ENCODE measurements around the gene CLEC16A. TPM values are rescaled to one million over a fixed set of nuclear protein-coding genes. Genes with fewer than 3 reads are reported as not detected.

Gene CLEC16A
- total RNA-seq, 4 donors from 2014 or later, result 24.5 to 33.0 (median 29.3) TPM

DNA sequence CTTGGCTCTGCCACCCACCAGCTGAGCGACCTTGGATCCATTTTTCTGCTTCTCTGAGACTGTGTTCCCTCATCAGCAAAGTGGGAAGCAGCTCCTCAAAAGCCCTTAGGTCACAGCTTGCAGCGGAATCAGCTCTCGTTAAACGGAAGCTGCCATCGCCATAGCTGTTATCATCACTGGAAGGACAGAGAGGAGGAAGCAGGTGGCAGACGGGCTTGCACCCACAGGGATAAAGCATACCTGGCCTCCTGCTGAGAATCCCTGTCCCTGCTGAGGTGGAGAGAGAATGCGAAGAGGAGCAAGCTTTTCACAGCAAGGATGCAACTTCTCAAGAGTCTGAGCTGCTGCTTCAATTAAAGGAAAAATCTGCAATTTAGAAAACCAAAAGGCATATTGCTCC, 106.6 kb downstream of the CLEC16A start:
- in situ Hi-C loops (cut with MboI; ENCODE audit: low sequenced_read_pairs in 4 of 4), result no loop called here
- TF ChIP-seq POLR2A (IDR thresholded peaks at IDR 0.05), result no peak
- TF ChIP-seq, protein P1, sequence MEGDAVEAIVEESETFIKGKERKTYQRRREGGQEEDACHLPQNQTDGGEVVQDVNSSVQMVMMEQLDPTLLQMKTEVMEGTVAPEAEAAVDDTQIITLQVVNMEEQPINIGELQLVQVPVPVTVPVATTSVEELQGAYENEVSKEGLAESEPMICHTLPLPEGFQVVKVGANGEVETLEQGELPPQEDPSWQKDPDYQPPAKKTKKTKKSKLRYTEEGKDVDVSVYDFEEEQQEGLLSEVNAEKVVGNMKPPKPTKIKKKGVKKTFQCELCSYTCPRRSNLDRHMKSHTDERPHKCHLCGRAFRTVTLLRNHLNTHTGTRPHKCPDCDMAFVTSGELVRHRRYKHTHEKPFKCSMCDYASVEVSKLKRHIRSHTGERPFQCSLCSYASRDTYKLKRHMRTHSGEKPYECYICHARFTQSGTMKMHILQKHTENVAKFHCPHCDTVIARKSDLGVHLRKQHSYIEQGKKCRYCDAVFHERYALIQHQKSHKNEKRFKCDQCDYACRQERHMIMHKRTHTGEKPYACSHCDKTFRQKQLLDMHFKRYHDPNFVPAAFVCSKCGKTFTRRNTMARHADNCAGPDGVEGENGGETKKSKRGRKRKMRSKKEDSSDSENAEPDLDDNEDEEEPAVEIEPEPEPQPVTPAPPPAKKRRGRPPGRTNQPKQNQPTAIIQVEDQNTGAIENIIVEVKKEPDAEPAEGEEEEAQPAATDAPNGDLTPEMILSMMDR (IDR thresholded peaks at IDR 0.05 in 4 of 5, conservative IDR thresholded peaks at IDR 0.05 in 1 of 5), result no peak
- Histone ChIP-seq H3K9me3 (no peaks in the 10 kb centered on the region), H3K4me3 (no peak overlapping the region), H3K4me1 (no peaks in the 10 kb centered on the region), H3K27me3 (no peaks in the 10 kb centered on the region), H3K36me3 (peaks cover 3 to 54% of the 10 kb centered on the region in 2 donors), H3K27ac (no peak overlapping the region)
- DNase-seq (no peak), ATAC-seq (no peak)
- intact Hi-C loops (cut with DNase I; ENCODE audit: low total_unique reads), result no loop called here

DNA sequence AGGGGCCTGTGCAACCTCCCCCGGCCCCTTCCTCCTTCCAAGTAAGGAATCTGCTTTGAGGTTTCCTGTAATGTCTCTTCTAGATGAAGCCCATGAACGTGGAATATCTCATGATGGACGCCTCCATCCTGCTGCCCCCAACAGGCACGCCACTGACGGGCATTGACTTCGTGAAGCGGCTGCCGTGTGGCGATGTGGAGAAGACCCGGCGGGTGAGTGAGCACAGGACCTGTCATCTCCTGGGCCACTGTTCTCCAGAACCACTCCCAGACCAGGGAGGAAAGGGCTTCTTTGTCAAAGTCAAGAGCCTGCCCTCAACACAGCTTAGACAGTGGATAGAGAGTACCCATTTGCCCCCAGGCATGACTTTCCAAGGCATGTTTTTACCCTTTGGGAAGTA, 107.1 kb downstream of the CLEC16A start:
- Histone ChIP-seq H3K27ac (no peak overlapping the region), H3K9me3 (no peaks in the 10 kb centered on the region), H3K36me3 (peaks cover 3 to 54% of the 10 kb centered on the region in 2 donors), H3K4me3 (no peak overlapping the region), H3K4me1 (no peaks in the 10 kb centered on the region), H3K27me3 (no peaks in the 10 kb centered on the region)
- intact Hi-C loops (cut with DNase I; ENCODE audit: low total_unique reads), result no loop called here
- DNase-seq (no peak), ATAC-seq (no peak)
- in situ Hi-C loops (cut with MboI; ENCODE audit: low sequenced_read_pairs in 4 of 4), result no loop called here
- TF ChIP-seq, protein P1 (IDR thresholded peaks at IDR 0.05 in 4 of 5, conservative IDR thresholded peaks at IDR 0.05 in 1 of 5), result no peak
- TF ChIP-seq POLR2A (IDR thresholded peaks at IDR 0.05), result no peak

DNA sequence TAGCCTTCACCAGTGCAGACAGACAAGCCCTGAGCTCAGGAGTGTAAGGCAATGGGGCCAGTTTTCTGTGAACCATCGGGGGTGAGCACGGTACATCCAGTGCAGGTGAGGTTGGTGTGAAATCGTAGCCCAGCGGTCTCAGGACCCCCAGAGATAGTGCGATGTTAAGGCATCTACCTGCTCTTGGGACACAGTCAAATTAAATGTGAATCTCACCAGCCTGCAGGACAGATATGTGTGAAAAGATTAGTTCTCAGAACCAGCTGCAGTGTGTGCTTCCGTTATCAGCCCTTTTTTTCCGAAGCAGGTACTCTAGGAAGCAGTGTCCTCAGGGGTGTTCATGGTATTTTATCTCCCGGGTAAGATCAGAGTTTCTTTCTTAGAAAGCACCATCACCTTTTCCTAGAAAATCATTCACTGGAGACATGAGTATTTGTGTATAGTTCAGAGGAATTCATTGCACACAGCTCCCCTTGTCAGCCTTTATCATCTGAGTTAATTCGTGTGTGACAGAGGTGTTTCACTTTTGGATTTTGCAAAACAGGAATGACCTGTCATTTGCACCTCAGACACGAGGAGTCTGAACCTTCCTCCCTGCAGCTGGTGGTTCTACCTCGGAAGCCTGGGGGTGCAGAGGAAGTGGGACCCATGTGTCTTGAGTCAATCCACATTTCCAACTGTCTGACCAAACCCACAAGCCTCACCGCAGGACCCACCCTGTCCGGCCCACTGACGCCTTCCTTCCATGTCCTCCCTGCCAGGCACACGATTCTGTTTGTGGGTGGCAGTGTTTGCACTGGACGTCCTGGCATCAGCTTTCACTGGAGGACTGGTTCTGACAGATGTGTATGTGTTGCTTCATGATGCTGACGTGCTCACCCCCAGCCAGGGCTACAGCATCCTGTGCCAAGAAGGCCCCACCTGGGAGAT, 107.8 kb downstream of the CLEC16A start:
- in situ Hi-C loops (cut with MboI; ENCODE audit: low sequenced_read_pairs in 4 of 4), result no loop called here
- DNase-seq (no peak), ATAC-seq (no peak)
- no peak overlapping the region for H3K27ac ChIP-seq
- intact Hi-C loops (cut with DNase I; ENCODE audit: low total_unique reads), result no loop called here
- no peaks in the 10 kb centered on the region for H3K27me3 ChIP-seq
- no peak overlapping the region for H3K4me3 ChIP-seq
- TF ChIP-seq, protein P1 (IDR thresholded peaks at IDR 0.05 in 4 of 5, conservative IDR thresholded peaks at IDR 0.05 in 1 of 5), result no peak
- TF ChIP-seq POLR2A (IDR thresholded peaks at IDR 0.05), result no peak
- peaks cover 3 to 52% of the 10 kb centered on the region in 2 donors for H3K36me3 ChIP-seq
- no peaks in the 10 kb centered on the region for H3K9me3 ChIP-seq
- H3K4me1 ChIP-seq, result no peaks in the 10 kb centered on the region

DNA sequence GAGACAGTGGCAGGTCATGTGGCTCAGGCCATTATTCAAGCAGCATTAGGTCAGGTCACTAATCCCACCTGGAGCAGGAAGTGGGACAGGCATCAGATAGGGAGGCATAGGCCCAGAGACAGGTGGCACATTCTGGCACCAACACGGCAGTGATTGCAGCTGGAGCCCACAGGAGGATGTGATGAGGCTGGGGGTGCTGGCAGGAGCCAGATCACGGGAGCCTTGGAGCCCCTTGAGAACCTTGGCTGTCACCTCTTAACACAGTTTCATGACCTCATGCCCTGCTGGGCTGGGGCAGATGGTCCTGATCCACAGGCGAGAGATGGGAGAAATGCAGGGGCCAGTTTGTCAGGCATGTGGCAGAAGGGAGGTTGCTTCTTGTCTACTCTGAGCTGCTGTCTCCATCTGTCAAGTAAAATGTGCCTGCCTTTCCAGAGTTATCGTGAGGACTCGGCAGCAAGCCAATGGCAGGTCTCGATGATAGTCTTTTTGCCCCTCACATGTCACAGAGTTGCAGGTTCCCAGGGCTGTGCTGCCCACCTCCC, 109.6 kb downstream of the CLEC16A start:
- no peak overlapping the region for H3K4me3 ChIP-seq
- H3K36me3 ChIP-seq, result peaks cover 3 to 36% of the 10 kb centered on the region in 2 donors
- no peaks in the 10 kb centered on the region for H3K9me3 ChIP-seq
- no peak overlapping the region for H3K27ac ChIP-seq
- DNase-seq, result no peak
- in situ Hi-C loops (cut with MboI; ENCODE audit: low sequenced_read_pairs in 4 of 4), result no loop called here
- no peaks in the 10 kb centered on the region for H3K4me1 ChIP-seq
- no peak for TF ChIP-seq POLR2A (IDR thresholded peaks at IDR 0.05)
- TF ChIP-seq, protein P1 (IDR thresholded peaks at IDR 0.05 in 4 of 5, conservative IDR thresholded peaks at IDR 0.05 in 1 of 5), result no peak
- no peaks in the 10 kb centered on the region for H3K27me3 ChIP-seq
- ATAC-seq, result no peak
- intact Hi-C loops (cut with DNase I; ENCODE audit: low total_unique reads), result no loop called here
